ENCODE measurements around the gene PKP3.
"Not testable (repeated sequence)": the region's sequence is repeated elsewhere in the genome, so short reads cannot be mapped to it uniquely, and the experiment has no call there.

PKP3 gene

DNA sequence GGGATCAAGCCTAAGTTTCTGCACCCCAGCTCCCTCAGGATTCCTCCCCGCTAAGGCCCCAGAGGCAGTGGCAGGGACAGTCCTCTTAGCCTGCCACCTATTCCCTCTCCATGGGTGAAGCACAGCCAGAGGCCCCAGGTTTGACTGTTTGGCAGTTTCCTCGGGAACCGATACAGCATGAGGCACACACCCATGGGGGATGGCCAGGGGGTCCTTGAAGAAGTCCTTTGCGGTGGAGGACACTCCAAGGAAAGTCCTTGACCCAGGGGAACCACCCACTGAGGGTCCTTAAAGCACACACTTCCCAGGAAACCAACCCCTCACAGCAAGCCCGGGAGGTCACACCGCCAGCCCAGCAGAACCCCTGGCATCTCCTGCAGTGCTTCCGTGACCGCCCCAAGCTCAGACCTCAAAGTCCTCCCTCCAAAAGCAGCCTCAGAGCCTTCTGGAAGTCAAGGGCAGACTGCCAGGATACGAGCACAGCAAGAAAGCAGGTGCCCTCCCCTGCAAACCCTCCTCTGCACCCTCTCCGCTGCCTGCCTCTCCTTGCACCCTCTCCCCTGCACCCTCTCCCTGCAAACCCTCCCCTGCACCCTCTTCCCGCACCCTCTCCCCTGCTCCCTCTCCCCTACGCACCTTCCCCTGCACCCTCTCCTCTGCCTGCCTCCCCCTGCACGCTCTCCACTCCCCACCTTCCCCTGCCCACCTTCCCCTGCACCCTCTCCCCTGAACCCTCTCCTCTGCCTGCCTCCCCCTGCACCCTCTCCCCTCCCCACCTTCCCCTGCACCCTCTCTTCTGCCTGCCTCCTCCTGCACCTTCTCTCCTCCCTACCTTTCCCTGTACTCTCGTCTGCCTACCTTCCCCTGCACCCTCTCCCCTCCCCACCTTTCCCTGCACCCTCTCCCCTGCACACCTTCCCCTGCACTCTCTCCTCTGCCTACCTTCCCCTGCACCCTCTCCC is 19.4 kb downstream of the PKP3 start:
- no peak for DNase-seq

GRCh38 chr11:414318-414857 is 20.4 kb downstream of the PKP3 start:
- DNase-seq = no peak

GRCh38 chr11:415640-416041 is 21.6 kb downstream of the PKP3 start:
- DNase-seq = no peak

DNA sequence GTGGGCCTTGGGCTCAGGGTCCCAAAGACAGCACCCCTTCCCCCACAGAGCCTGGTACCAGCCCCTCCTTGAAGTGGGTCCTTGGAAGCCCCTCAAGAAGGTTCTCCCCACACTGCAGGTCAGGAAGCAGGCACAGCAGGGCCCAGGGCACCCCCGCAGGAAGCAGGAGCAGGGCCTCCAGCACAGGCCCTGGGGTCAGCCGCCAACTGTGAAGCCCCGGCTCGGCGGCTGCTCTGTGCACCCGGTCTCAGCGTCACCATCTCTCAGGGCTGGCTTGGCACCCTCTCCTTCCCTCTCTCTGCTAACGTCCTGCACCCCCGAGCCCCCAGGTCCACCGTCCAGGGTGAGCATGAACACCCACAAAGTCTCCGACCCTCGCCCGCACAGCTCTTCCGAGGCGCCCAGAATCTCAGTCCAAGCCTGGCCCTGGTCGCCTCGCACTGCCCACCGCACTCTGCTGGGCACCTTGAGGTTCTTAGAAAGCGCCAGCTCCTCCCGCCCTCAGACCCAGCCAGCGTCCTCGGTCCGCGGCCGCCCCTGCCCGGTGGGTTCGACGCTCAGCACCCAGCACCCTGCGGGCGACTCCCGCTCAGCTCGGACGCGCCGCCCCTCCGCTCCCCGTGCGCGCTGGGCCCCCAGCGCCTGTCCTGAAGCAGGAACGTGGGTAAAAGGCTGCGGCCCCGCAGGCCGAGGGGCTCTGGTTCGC is 22.2 kb downstream of the PKP3 start:
- no peak for DNase-seq

DNA sequence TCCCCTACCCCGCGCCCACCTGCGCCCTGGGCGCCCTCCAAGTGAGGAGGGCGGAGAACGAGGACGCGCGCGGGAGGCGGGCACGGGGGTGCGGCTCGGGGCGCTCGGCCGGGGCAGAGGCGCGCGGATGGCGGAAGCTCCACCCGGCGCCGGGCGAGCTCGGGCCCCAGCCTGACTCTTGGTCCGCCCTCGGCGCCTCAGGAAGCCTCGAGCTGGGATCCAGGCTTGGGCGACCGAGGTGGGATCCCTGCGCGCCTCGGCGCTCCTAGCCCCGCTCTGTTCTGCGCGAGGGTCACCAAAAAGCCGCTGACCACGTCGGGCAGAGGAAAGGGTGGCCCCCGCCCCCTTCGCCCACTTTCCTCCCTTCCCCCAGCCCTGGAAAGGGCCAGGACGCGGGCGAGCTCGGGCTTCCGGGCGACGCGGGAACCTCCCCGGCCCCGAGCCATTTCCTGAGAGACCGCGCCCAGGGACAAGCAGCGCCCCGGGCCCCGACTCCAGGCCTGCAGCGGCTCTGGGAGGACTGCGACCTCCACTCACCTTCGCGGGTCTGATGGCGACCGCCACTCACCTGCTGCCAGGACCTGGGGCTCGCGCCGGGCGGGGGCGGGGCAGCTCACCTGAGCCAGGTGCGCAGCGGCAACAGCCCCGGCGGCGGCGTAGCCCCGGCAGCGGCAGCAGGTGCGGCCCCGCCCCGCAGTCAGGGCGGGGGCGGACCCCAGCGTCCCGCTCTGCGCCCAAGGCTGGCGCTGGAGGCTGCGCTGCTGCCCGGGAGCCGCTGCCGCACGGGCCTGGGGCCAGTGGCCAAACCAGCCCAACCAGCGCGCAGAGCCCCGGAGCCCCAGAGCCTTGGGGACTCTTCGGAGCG is 23.0 kb downstream of the PKP3 start:
- peak; percentile 54 to 61 for DNase-seq

- DNase-seq = no peak
Measured at GRCh38 chr11:417652-418342, 23.8 kb downstream of the PKP3 start.

DNA sequence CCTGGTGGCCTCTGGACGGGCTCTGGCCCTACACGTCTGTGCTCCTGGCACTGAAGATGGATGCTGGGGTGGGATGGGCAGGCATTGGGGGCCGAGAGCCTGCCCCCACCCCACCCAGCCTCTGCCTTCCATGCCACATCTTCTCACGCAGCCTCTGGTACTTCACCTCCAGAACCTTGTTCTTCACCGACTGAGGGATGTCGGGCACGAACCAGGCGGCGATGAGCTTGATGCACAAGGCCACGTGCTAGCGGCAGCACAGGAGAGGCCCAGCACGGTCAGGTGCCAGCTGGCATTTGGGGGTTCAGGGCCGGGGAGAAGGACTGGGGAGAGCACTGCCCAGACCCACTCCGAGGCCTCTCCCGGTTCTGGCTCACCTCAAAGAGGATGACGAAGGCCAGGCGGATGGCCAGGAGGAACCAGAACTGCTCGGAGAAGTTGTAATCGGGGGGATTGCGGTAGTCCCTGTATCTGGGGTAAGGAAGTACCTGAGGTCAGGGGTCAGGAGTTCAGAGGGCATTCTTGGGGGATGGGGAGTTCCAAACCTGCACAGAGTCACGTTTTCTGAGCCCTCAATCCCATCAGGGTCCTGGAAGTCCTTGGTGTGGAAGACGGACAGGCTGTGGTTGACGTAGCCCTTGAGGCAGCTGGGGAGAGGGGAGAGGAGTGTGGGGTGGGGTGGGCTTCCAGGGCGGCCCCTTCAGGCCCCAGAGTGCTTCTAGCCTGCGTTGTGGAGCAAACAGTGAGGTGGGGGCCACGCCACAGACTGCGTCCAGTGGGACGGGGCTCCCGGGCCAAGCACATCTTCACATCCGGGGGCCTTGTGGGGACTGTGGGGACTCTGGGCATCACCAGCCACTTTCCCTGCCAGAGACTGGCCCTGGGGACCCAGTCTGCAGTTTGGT is 24.6 kb downstream of the PKP3 start:
- DNase-seq = no peak

- no peak for DNase-seq
Measured at GRCh38 chr11:419248-420005, 25.4 kb downstream of the PKP3 start.

DNA sequence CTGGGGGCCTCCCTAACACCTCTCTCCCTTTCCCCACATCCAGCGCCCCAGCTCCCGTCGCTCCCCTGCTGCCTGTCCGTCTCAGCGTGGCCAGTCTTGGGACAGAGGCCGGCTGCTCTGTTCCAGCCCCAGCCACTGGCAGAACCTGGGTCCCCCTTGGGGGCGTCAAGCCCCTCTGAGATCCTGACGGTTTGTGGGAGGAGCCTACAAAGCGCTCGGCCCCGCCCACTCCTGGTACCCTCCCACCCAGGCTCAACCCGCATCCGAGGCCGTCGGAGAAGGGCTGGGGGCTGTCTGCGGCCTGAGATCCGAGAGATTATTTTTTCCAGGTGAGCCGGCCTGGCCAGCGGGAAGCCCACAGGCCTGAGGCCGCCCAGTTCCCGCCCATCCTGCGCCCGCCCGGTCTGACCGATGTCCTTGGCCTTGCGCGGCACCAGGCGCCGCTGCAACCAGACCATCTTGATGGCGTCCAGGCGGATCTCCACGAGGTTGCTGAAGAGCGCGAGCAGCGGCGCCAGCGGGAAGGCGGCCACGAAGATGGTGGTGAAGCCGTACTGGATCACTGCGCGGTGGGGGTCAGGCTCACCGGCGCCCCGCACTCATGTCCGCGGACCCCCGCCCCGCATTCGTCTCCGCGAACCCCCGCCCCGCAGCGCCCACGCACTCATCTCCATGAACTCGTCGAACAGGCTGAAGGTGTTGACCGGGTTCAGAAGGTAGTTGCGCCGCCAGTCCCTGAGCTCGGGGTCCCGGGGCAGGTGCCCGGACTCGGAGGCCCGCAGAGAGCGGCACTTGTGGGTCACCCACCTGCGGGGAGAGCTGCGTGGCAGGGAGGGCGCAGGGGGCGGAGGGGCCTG is 26.3 kb downstream of the PKP3 start:
- no peak for DNase-seq

DNA sequence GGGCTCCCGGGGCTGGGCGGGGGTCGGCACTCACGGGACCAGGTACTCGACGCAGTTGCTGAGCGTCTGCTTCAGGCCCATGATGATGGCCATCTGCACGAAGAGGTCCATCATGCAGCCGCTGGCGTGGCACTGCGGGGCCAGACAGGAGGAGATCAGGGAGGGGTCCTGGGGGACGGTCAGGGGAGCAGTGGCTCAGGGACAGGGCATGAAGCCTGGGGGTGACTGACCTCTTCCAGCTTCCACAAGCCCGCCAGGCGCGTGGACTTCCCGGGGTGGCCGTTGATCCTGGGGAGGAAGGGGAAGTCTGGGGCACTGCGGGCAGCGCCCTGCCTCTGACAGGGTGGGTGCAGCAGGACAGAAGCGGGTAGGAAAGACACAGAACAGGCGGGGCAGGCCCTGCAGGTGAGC is 26.9 kb downstream of the PKP3 start:
- no peak for DNase-seq

GRCh38 chr11:422249-422656 is 28.2 kb downstream of the PKP3 start:
- DNase-seq = no peak

DNA sequence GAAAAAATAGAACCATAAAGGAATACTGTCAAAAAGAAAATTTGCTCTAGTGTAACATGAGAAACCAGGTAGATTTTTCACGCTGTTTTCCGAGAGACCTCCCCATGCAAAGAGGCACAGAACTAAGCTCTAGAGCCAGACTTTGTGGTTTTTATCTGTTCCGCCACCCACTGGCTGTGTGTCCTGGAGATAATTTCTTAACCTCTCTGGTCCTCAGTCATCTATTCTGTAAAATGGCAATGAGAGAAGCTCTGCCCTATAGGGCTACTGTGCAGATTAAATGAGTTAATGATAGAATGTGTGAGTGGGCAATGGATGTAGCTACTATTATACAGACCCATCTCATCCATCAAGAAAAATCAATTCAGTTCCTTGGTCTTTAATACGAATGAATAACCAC is 30.2 kb downstream of the PKP3 start:
- DNase-seq = no peak

- DNase-seq = not testable (repeated sequence)
Measured at GRCh38 chr11:424766-425165, 30.8 kb downstream of the PKP3 start.

GRCh38 chr11:425301-425700 is 31.3 kb downstream of the PKP3 start:
- DNase-seq = no peak

DNA sequence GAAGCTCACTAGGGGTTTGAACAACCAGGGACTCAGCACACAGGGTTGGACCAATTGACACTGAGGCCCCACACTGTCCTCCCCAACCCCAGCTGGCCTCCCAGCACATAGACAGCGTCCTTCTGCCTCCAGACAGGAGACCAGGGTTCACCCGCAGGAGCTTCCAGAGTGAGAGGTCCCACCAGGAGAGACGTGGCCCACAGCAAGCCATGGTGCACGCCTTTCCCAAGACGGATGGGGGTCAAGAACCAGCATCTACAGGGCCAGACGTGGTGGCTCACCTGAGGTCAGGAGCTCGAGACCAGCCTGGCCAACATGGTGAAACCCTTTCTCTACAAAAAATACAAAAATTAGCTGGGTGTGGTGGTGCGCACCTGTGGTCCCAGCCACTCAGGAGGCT is 32.8 kb downstream of the PKP3 start:
- no peak for DNase-seq

- no peak for DNase-seq
Measured at GRCh38 chr11:428295-428694, 34.3 kb downstream of the PKP3 start.

GRCh38 chr11:429391-429790 is 35.4 kb downstream of the PKP3 start:
- DNase-seq = no peak

DNA sequence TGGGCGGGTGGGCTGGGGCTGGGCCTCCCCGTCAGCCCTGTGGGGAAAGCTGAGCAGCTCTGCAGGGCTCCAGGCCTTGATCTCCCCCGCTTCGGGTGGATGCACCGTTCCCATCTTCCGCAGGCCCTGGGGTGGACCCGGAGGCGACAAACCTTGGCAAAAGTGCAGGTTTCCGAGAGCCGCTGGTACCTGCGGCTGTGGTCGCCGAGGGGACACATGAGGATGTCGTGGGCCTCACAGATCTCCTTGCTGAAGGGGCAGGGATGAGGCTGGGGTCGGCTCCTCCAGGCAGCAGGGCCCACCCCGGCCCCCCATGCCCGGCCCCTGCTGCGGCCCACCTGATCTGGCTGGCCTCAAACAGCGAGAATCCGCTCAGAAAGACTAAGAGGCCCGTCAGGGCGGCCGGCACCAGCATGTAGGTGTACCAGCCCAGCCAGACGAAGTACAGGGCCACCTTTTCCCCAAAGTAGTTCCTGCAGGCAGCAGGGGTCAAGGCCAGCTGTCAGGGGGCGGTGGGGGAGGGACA is 36.0 kb downstream of the PKP3 start:
- no peak for DNase-seq

GRCh38 chr11:431921-432320 is 37.9 kb downstream of the PKP3 start:
- DNase-seq = no peak

Data from inflammatory macrophage (primary cell).